IPS-18a (cell line): ENCODE measurements around the gene SKAP1.
"Not testable (repeated sequence)": the region's sequence is repeated elsewhere in the genome, so short reads cannot be mapped to it uniquely, and the experiment has no call there.

Experiments used
- H3K27ac ChIP-seq: one replicate; pipeline ENCODE4 v1.5.1; 2013; ENCODE audit warnings: low read length
- H3K27me3 ChIP-seq: one replicate; pipeline ENCODE4 v1.6.1; 2013; ENCODE audit warnings: mild to moderate bottlenecking, low read length; ENCODE audit not compliant: control insufficient read depth, insufficient read depth
- H3K36me3 ChIP-seq: one replicate; pipeline ENCODE4 v1.6.1; 2013; ENCODE audit warnings: low read depth, low read length; ENCODE audit not compliant: control insufficient read depth
- H3K4me1 ChIP-seq: one replicate; pipeline ENCODE4 v1.6.1; 2013; ENCODE audit warnings: low read depth, low read length; ENCODE audit not compliant: control insufficient read depth
- H3K4me3 ChIP-seq: one replicate; pipeline ENCODE4 v1.5.1; 2013; ENCODE audit warnings: low read length
- H3K9ac ChIP-seq: one replicate; pipeline ENCODE4 v1.6.1; 2013; ENCODE audit warnings: mild to moderate bottlenecking, low read length, moderate library complexity
- H3K9me3 ChIP-seq: one replicate; pipeline ENCODE4 v1.6.1; 2013; ENCODE audit warnings: low read depth, low read length; ENCODE audit not compliant: control insufficient read depth

The SKAP1 gene

GRCh38 chr17:48357779-48358602 is 72.0 kb downstream of the SKAP1 start:
- H3K27ac ChIP-seq, result no peak overlapping the region
- no peaks in the 10 kb centered on the region for H3K36me3 ChIP-seq
- H3K9me3 ChIP-seq, result no peaks in the 10 kb centered on the region
- H3K27me3 ChIP-seq, result no peaks in the 10 kb centered on the region
- no peak overlapping the region for H3K9ac ChIP-seq
- no peaks in the 10 kb centered on the region for H3K4me1 ChIP-seq
- no peak overlapping the region for H3K4me3 ChIP-seq

GRCh38 chr17:48356866-48357265 is 73.1 kb downstream of the SKAP1 start:
- H3K27ac ChIP-seq, result no peak overlapping the region
- no peaks in the 10 kb centered on the region for H3K9me3 ChIP-seq
- no peaks in the 10 kb centered on the region for H3K27me3 ChIP-seq
- H3K36me3 ChIP-seq, result no peaks in the 10 kb centered on the region
- H3K9ac ChIP-seq, result no peak overlapping the region
- no peaks in the 10 kb centered on the region for H3K4me1 ChIP-seq
- no peak overlapping the region for H3K4me3 ChIP-seq

DNA sequence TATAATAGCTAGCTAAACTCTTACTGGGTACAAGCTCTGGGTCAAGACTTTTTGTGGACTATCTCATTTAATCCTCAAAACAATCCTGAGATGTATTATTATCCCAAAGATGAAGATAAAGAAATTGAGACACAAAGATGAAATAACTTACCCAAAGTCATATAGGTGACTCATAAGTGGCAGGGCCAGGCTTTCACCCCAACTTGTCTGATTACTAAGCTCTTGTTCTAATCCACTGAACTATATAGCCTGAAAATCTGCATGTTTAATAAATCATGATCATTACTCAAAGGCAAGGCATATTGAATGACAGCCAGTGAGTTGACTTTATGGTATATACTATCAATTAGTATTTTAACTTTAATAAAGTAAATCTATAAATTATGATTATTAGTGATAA is 77.4 kb downstream of the SKAP1 start:
- no peaks in the 10 kb centered on the region for H3K9me3 ChIP-seq
- no peak overlapping the region for H3K4me3 ChIP-seq
- H3K27me3 ChIP-seq, result peaks cover 4% of the 10 kb centered on the region
- no peaks in the 10 kb centered on the region for H3K4me1 ChIP-seq
- no peak overlapping the region for H3K27ac ChIP-seq
- no peaks in the 10 kb centered on the region for H3K36me3 ChIP-seq
- H3K9ac ChIP-seq, result no peak overlapping the region

GRCh38 chr17:48351911-48352332 is 78.1 kb downstream of the SKAP1 start:
- Histone ChIP-seq H3K27ac (no peak overlapping the region), H3K4me1 (no peaks in the 10 kb centered on the region), H3K36me3 (no peaks in the 10 kb centered on the region), H3K9me3 (no peaks in the 10 kb centered on the region), H3K4me3 (no peak overlapping the region), H3K27me3 (peaks cover 4% of the 10 kb centered on the region), H3K9ac (no peak overlapping the region)

GRCh38 chr17:48348352-48348751 is 81.7 kb downstream of the SKAP1 start:
- Histone ChIP-seq H3K27ac (no peak overlapping the region), H3K9me3 (no peaks in the 10 kb centered on the region), H3K9ac (no peak overlapping the region), H3K27me3 (peaks cover 4% of the 10 kb centered on the region), H3K4me1 (no peaks in the 10 kb centered on the region), H3K4me3 (no peak overlapping the region), H3K36me3 (no peaks in the 10 kb centered on the region)

DNA sequence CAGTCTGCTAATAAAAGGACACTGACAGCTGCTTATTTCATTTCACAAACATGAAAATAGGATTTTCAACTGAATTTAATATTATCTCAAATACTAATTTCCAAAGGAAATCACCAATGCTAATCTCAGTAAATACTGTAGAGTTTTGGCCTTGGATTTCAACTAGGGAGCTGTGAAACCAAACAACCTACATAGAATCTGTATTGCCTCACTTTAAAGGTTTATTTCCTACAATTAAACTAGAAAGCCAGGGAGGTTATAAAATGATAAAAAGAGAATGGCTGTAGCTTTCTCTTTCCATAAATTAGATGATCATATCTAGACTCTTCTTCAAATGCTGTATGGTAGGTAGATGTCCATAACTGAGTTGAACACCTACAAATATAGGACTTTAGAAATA is 82.8 kb downstream of the SKAP1 start:
- H3K4me1 ChIP-seq, result no peaks in the 10 kb centered on the region
- H3K9ac ChIP-seq, result no peak overlapping the region
- H3K27ac ChIP-seq, result no peak overlapping the region
- peaks cover 4% of the 10 kb centered on the region for H3K27me3 ChIP-seq
- no peaks in the 10 kb centered on the region for H3K9me3 ChIP-seq
- no peaks in the 10 kb centered on the region for H3K36me3 ChIP-seq
- no peak overlapping the region for H3K4me3 ChIP-seq

DNA sequence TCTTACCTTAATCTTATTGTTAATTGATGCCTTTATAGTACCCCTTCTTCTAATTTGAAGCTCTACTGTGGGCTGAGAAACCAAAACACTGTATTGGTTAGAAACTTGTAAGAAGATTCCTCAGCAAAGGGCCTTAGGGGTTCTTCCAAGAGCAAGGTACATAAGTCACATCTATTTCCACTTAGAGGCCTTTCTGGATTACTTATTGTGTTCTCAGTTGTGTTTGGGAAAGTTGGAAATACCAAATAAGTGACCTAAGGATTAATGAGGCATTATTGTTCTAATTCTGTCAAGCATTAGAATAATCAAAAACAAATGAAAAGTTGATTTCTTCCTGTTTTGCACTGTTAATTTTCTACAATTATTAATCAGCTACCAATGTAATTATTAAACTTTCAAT is 85.8 kb downstream of the SKAP1 start:
- Histone ChIP-seq H3K27ac (no peak overlapping the region), H3K27me3 (peaks cover 16% of the 10 kb centered on the region), H3K9ac (no peak overlapping the region), H3K9me3 (no peaks in the 10 kb centered on the region), H3K4me1 (no peaks in the 10 kb centered on the region), H3K4me3 (no peak overlapping the region), H3K36me3 (no peaks in the 10 kb centered on the region)

GRCh38 chr17:48340916-48341315 is 89.1 kb downstream of the SKAP1 start:
- peaks cover 45% of the 10 kb centered on the region for H3K27me3 ChIP-seq
- H3K4me3 ChIP-seq, result no peak overlapping the region
- H3K4me1 ChIP-seq, result no peaks in the 10 kb centered on the region
- H3K27ac ChIP-seq, result no peak overlapping the region
- no peaks in the 10 kb centered on the region for H3K9me3 ChIP-seq
- H3K9ac ChIP-seq, result no peak overlapping the region
- no peaks in the 10 kb centered on the region for H3K36me3 ChIP-seq

- peaks cover 45% of the 10 kb centered on the region for H3K27me3 ChIP-seq
Measured at GRCh38 chr17:48338720-48339119, 91.3 kb downstream of the SKAP1 start.

DNA sequence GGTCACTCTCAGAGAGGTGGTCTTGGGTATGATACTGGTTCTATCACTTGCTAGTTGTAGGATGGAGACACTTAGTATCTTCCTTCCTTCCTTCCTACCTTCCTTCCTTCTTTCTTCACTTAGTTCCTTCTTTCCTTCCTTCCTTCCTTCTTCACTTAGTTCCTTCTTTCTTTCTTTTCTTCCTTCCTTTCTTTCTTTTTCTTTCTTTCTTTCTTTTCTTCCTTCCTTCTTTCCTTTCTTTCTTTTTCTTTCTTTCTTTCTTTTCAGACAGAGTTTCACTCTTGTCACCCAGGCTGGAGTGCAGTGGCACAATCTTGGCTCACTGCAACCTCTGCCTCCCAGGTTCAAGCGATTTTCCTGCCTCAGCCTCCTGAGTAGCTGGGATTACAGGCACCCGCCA is 92.1 kb downstream of the SKAP1 start:
- not testable (repeated sequence) for H3K4me3 ChIP-seq, H3K9ac ChIP-seq, H3K27ac ChIP-seq, H3K9me3 ChIP-seq, H3K4me1 ChIP-seq, H3K36me3 ChIP-seq
- peaks cover 50% of the 10 kb centered on the region for H3K27me3 ChIP-seq

More at GRCh38 chr17:48338720-48339119, 91.3 kb downstream of the SKAP1 start:
- Histone ChIP-seq H3K4me3 (no peak overlapping the region), H3K27ac (no peak overlapping the region), H3K9me3 (no peaks in the 10 kb centered on the region), H3K4me1 (no peaks in the 10 kb centered on the region), H3K36me3 (no peaks in the 10 kb centered on the region), H3K9ac (no peak overlapping the region)

DNA sequence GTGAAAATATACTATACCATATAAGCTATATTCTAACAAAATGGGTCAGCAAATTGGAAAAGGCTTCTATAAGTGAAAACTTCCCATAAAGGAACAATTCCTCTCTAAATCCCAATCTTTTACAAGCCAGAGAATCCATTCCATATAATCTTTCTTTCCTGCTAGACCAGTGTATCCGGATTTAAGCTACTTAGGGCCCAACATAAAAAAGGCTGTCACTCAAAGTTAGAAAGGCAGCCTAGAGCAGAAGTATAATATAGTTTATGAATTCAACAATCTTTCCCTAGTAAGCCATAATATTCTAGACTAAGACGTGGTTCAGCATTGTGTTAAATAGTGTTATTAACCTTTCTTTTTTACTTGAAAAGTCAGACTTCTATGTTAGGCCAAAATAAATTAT is 93.0 kb downstream of the SKAP1 start:
- peaks cover 50% of the 10 kb centered on the region for H3K27me3 ChIP-seq
- H3K4me1 ChIP-seq, result no peaks in the 10 kb centered on the region
- no peaks in the 10 kb centered on the region for H3K9me3 ChIP-seq
- no peak overlapping the region for H3K27ac ChIP-seq
- no peak overlapping the region for H3K9ac ChIP-seq
- H3K4me3 ChIP-seq, result no peak overlapping the region
- no peaks in the 10 kb centered on the region for H3K36me3 ChIP-seq

GRCh38 chr17:48335858-48336500 is 94.0 kb downstream of the SKAP1 start:
- Histone ChIP-seq H3K4me1 (no peaks in the 10 kb centered on the region), H3K27me3 (peaks cover 48% of the 10 kb centered on the region), H3K36me3 (no peaks in the 10 kb centered on the region), H3K9me3 (no peaks in the 10 kb centered on the region), H3K4me3 (no peak overlapping the region), H3K9ac (no peak overlapping the region), H3K27ac (no peak overlapping the region)
